H1 (cell line): ENCODE data around the gene ASB14.

Source experiments
- BACH1 ChIP-seq: IDR thresholded peaks from 2 replicates; pipeline ENCODE4 v1.6.1; 2012; ENCODE audit warnings: low read length, improper control_type of control experiment
- CREB1 ChIP-seq: IDR thresholded peaks from 2 replicates; pipeline ENCODE4 v1.6.1; 2012; ENCODE audit warnings: inconsistent platforms
- EP300 ChIP-seq, 2 experiments: IDR thresholded peaks; 1 replicate in 1 of 2; 2 replicates in 1 of 2; pipeline ENCODE4 v1.6.1; 2011 to 2012; ENCODE audit warnings: low read depth in 2 of 2, low read length in 2 of 2, mild to moderate bottlenecking in 2 of 2, borderline replicate concordance in 1 of 2, inconsistent platforms in 1 of 2, moderate library complexity in 1 of 2
- EZH2 ChIP-seq: fragments of 200-600 bp; sonication (generic); IDR thresholded peaks from 2 replicates; pipeline ENCODE4 v1.7.1; 2012; ENCODE audit warnings: low read depth, mild to moderate bottlenecking, moderate library complexity, low read length, inconsistent platforms; ENCODE audit not compliant: severe bottlenecking
- GABPA ChIP-seq: IDR thresholded peaks from 2 replicates; pipeline ENCODE4 v1.6.1; 2011; ENCODE audit warnings: mild to moderate bottlenecking, low read length, moderate library complexity, borderline replicate concordance; ENCODE audit not compliant: insufficient read depth
- POLR2A ChIP-seq, 2 experiments: IDR thresholded peaks; 1 replicate in 1 of 2; 2 replicates in 1 of 2; pipeline ENCODE4 v1.6.1; 2011; ENCODE audit warnings: low read depth in 2 of 2, low read length in 2 of 2, mild to moderate bottlenecking in 2 of 2; ENCODE audit errors: control extremely low read depth in 1 of 2
- TF ChIP-seq, protein P1 (sequence below), 3 experiments: IDR thresholded peaks; 1 replicate in 2 of 3; 2 replicates in 1 of 3; pipeline versions ENCODE4 v1.5.1 to v1.6.1; 2011; ENCODE audit warnings: low read length in 3 of 3, mild to moderate bottlenecking in 3 of 3, inconsistent platforms in 2 of 3, low read depth in 1 of 3, moderate library complexity in 1 of 3; ENCODE audit not compliant: insufficient read depth in 1 of 3; ENCODE audit errors: control extremely low read depth in 1 of 3

DNA sequence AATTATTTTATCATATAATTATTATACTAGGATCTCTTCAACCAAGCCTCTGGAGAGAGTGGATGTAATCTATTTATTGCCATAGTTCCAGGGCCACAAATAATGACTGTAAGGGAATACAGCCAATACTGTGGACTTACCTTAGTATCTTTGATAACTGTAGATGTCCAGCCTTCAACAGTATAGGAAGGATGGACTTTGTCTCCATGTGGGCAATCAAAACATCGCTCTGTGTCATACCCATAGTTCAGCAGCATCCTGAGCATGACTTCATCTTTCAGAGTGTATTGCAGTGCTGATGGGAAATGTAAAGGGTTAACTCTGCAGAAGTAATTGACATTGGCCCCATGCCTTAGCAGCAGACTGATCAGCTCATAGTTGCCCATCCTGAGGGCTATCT lies 14.2 kb downstream of the ASB14 start:
- TF ChIP-seq CREB1 (no peak), BACH1 (no peak), POLR2A (IDR thresholded peaks at IDR 0.05; ENCODE audit: control extremely low read depth in 1 of 2, low read depth in 2 of 2, low read length in 2 of 2) (no peak), EZH2 (no peak), GABPA (no peak), EP300 (IDR thresholded peaks at IDR 0.05; ENCODE audit: borderline replicate concordance in 1 of 2, low read depth in 2 of 2, low read length in 2 of 2) (no peak)
- TF ChIP-seq, protein P1, sequence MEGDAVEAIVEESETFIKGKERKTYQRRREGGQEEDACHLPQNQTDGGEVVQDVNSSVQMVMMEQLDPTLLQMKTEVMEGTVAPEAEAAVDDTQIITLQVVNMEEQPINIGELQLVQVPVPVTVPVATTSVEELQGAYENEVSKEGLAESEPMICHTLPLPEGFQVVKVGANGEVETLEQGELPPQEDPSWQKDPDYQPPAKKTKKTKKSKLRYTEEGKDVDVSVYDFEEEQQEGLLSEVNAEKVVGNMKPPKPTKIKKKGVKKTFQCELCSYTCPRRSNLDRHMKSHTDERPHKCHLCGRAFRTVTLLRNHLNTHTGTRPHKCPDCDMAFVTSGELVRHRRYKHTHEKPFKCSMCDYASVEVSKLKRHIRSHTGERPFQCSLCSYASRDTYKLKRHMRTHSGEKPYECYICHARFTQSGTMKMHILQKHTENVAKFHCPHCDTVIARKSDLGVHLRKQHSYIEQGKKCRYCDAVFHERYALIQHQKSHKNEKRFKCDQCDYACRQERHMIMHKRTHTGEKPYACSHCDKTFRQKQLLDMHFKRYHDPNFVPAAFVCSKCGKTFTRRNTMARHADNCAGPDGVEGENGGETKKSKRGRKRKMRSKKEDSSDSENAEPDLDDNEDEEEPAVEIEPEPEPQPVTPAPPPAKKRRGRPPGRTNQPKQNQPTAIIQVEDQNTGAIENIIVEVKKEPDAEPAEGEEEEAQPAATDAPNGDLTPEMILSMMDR (IDR thresholded peaks at IDR 0.05; ENCODE audit: control extremely low read depth in 1 of 3, insufficient read depth in 1 of 3, low read depth in 1 of 3, low read length in 3 of 3), result no peak
